MM.1S (cell line): ENCODE data around the gene PRAMEF17.
"Not testable (repeated sequence)": the region's sequence is repeated elsewhere in the genome, so short reads cannot be mapped to it uniquely, and the experiment has no call there.

Source experiments
- CTCF ChIP-seq: fragments of 300-600 bp; sonication (generic); IDR thresholded peaks from 2 replicates; pipeline ENCODE4 v1.5.1; 2016; ENCODE audit warnings: antibody characterized with exemption, low read length, mixed read lengths
- EZH2phosphoT487 ChIP-seq: fragments of 300-600 bp; sonication (generic); IDR thresholded peaks from 2 replicates; pipeline ENCODE4 v1.6.1; 2018; ENCODE audit warnings: antibody characterized with exemption, low read length

GRCh38 chr1:13354475-13354874 is 35.0 kb upstream of the PRAMEF17 start:
- not testable (repeated sequence) for TF ChIP-seq EZH2phosphoT487, CTCF
